HCT116 (cell line): ENCODE results near the gene TMEM174. TPM values are rescaled to one million over a fixed set of nuclear protein-coding genes. Genes with fewer than 3 reads are reported as not detected.

ENCODE experiments used
- ATAC-seq: fragments of 200-7000 bp; cut with Tn5 transposase; 2 replicates; pipeline ENCODE4 v1.9.1; 2020; ENCODE audit warnings: mild to moderate bottlenecking, moderate library complexity
- BruUV-seq: library from RNA; stranded (reverse); fragments of 400-500 nt; replicated peaks from 2 replicates; lab custom pipeline; 2021; lab: Mats Ljungman, UMichigan
- CTCF ChIA-PET: fragments of 300-600 bp; sonication (Branson Sonifier 250); formaldehyde crosslinking; loops from one replicate; lab custom pipeline; 2021; ENCODE audit warnings: antibody characterized with exemption; lab: Charles Lee
- POLR2A ChIA-PET: fragments of 300-600, 350-600 bp; sonication (Branson Sonifier 250); formaldehyde crosslinking; loops from one replicate; lab custom pipeline; 2021; ENCODE audit warnings: antibody characterized with exemption; lab: Charles Lee
- RAD21 ChIA-PET, 2 experiments: fragments of 300-600 bp; sonication (Branson Sonifier 250); formaldehyde crosslinking; loops; one replicate each; lab custom pipeline; 2023; ENCODE audit warnings: low total read pairs in 2 of 2; ENCODE audit not compliant: uncharacterized antibody in 2 of 2, unreplicated experiment in 2 of 2, low non-redundant PET in 1 of 2; lab: Charles Lee
- DNase-seq: peaks from one replicate; pipeline ENCODE4 v3.0.0-alpha.2; 2010; ENCODE audit warnings: low read depth, low spot score
- H2AFZ ChIP-seq: fragments of 200-600 bp; shearing (Covaris generic), sonication (generic); 2 replicates; pipeline ENCODE4 v1.6.1; 2017; ENCODE audit warnings: low read depth, mixed run types, mixed read lengths, antibody characterized with exemption, low read length; ENCODE audit not compliant: poor library complexity, severe bottlenecking
- H3K27ac ChIP-seq: 2 replicates; pipeline ENCODE4 v1.5.1; 2012; ENCODE audit warnings: low read depth, low read length
- H3K27me3 ChIP-seq: fragments of 200-600 bp; sonication (generic); 2 replicates; pipeline ENCODE4 v1.6.1; 2016; ENCODE audit warnings: mixed run types, low read length, mixed read lengths; ENCODE audit not compliant: insufficient read depth
- H3K36me3 ChIP-seq, 2 experiments: fragments of 200-500 bp in 1 of 2; fragments of 200-600 bp in 1 of 2; sonication (Bioruptor generic) in 1 of 2; sonication (generic) in 1 of 2; 2 replicates each; pipeline versions ENCODE4 v1.5.1 to v1.6.1; 2014 to 2016; ENCODE audit warnings: low read length in 2 of 2, inconsistent platforms in 1 of 2, mixed read lengths in 1 of 2, mixed run types in 1 of 2; ENCODE audit not compliant: insufficient read depth in 2 of 2, control insufficient read depth in 1 of 2
- H3K4me1 ChIP-seq, 2 experiments: fragments of 200-600 bp in 1 of 2; sonication (generic) in 1 of 2; 2 replicates each; pipeline versions ENCODE4 v1.5.1 to v1.6.1; 2012 to 2017; ENCODE audit warnings: low read length in 2 of 2, inconsistent platforms in 1 of 2, mild to moderate bottlenecking in 1 of 2, mixed read lengths in 1 of 2, mixed run types in 1 of 2, moderate library complexity in 1 of 2; ENCODE audit not compliant: insufficient read depth in 2 of 2, control insufficient read depth in 1 of 2
- H3K4me2 ChIP-seq: fragments of 200-600 bp; sonication (generic); 2 replicates; pipeline ENCODE4 v1.6.1; 2017; ENCODE audit warnings: mixed run types, low read length, mixed read lengths
- H3K4me3 ChIP-seq, 2 experiments: fragments of 200-600 bp in 1 of 2; sonication (generic) in 1 of 2; replicated peaks in 1 of 2; 2 replicates each; pipeline ENCODE4 v1.5.1; 2011 to 2016; ENCODE audit warnings: low read length in 2 of 2, control low read depth in 1 of 2, low read depth in 1 of 2, mild to moderate bottlenecking in 1 of 2, mixed read lengths in 1 of 2, mixed run types in 1 of 2
- H3K79me2 ChIP-seq: fragments of 200-600 bp; sonication (generic); 2 replicates; pipeline ENCODE4 v1.6.1; 2017; ENCODE audit warnings: mild to moderate bottlenecking, mixed run types, low read length, moderate library complexity, mixed read lengths; ENCODE audit not compliant: insufficient read depth
- H3K9ac ChIP-seq: fragments of 200-600 bp; sonication (generic); 2 replicates; pipeline ENCODE4 v1.6.1; 2016; ENCODE audit warnings: low read length, mixed read lengths
- H3K9me2 ChIP-seq: fragments of 200-600 bp; sonication (generic), shearing (Covaris generic); 2 replicates; pipeline ENCODE4 v1.6.1; 2017; ENCODE audit warnings: mixed run types, mild to moderate bottlenecking, moderate library complexity; ENCODE audit not compliant: insufficient read depth
- H3K9me3 ChIP-seq, 2 experiments: fragments of 200-500 bp in 1 of 2; fragments of 200-600 bp in 1 of 2; sonication (Bioruptor generic) in 1 of 2; sonication (generic) in 1 of 2; 2 replicates each; pipeline ENCODE4 v1.6.1; 2014 to 2017; ENCODE audit warnings: low read length in 2 of 2, mixed read lengths in 2 of 2, inconsistent platforms in 1 of 2, low read depth in 1 of 2, mild to moderate bottlenecking in 1 of 2, mixed run types in 1 of 2, moderate library complexity in 1 of 2; ENCODE audit not compliant: control insufficient read depth in 1 of 2, insufficient read depth in 1 of 2
- H4K20me1 ChIP-seq: fragments of 200-600 bp; sonication (generic), shearing (Covaris generic); 2 replicates; pipeline ENCODE4 v1.6.1; 2017; ENCODE audit warnings: mixed run types, mild to moderate bottlenecking, moderate library complexity; ENCODE audit not compliant: insufficient read depth
- CBX3 ChIP-seq: IDR thresholded peaks from 2 replicates; pipeline ENCODE4 v1.6.1; 2012; ENCODE audit warnings: low read depth
- CEBPB ChIP-seq: IDR thresholded peaks from 2 replicates; pipeline ENCODE4 v1.6.1; 2012; ENCODE audit warnings: low read depth
- EGR1 ChIP-seq: IDR thresholded peaks from 2 replicates; pipeline ENCODE4 v1.6.1; 2012; ENCODE audit warnings: low read depth
- ELF1 ChIP-seq: IDR thresholded peaks from 2 replicates; pipeline ENCODE4 v1.6.1; 2012; ENCODE audit warnings: low read depth, borderline replicate concordance
- FOSL1 ChIP-seq: IDR thresholded peaks from 2 replicates; pipeline ENCODE4 v1.6.1; 2012; ENCODE audit warnings: low read depth
- POLR2A ChIP-seq: IDR thresholded peaks from 2 replicates; pipeline ENCODE4 v1.7.0; 2011; ENCODE audit warnings: borderline replicate concordance; ENCODE audit not compliant: insufficient read depth, insufficient read length; ENCODE audit errors: extremely low read depth
- RAD21 ChIP-seq: IDR thresholded peaks from 2 replicates; pipeline ENCODE4 v1.6.1; 2012; ENCODE audit warnings: low read depth, mild to moderate bottlenecking
- SIN3A ChIP-seq: IDR thresholded peaks from 2 replicates; pipeline ENCODE4 v1.6.1; 2012; ENCODE audit warnings: low read depth
- SP1 ChIP-seq: IDR thresholded peaks from 2 replicates; pipeline ENCODE4 v1.6.1; 2012; ENCODE audit warnings: low read depth
- SRF ChIP-seq: IDR thresholded peaks from 2 replicates; pipeline ENCODE4 v1.6.1; 2012; ENCODE audit warnings: low read depth
- TCF7L2 ChIP-seq: IDR thresholded peaks from 2 replicates; pipeline ENCODE4 v1.7.0; 2011; ENCODE audit warnings: borderline replicate concordance, inconsistent platforms; ENCODE audit not compliant: insufficient read depth, insufficient read length; ENCODE audit errors: extremely low read depth
- intact Hi-C: fragments of 100-400 bp; cut with micrococcal nuclease; formaldehyde crosslinking; loops from 2 replicates; pipeline ENCODE4 v1.10.0; 2022
- total RNA-seq: library from RNA; stranded (reverse); gene quantifications from one replicate; pipeline ENCODE4 v1.2.1, GENCODE V29; 2021; ENCODE audit not compliant: unreplicated experiment
- TF ChIP-seq, protein P1 (sequence below): IDR thresholded peaks from 2 replicates; pipeline ENCODE4 v1.6.1; 2011; ENCODE audit warnings: mild to moderate bottlenecking, low read length, moderate library complexity; ENCODE audit not compliant: insufficient replicate concordance; ENCODE audit errors: extremely low read depth
- TF ChIP-seq, protein P2 (sequence below): IDR thresholded peaks from 2 replicates; pipeline ENCODE4 v1.6.1; 2012
- TF ChIP-seq, protein P3 (sequence below): IDR thresholded peaks from 2 replicates; pipeline ENCODE4 v1.6.1; 2012

The TMEM174 gene
- total RNA-seq, 1 experiment from 2014 or later = not detected

DNA sequence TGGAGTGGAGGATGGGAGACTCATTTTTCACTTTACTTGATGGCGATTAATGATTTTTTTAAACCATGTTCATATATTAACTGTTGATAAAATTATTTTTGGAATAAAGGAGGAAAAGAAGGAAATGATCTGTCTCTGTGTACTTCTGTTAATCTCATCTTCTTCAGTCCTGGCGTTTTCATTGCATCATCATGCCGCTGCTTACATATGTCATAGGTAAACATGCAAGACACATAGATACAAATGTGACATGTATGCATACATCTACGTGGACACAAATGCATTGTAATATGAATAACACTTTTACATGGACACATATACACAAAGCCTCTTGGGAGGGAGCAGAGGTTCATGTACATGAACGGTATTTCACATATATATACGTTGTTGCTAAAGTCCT is 10.0 kb downstream of the TMEM174 start (continued):
- no peak for TF ChIP-seq ELF1

GRCh38 chr5:73183481-73183891 is 10.5 kb downstream of the TMEM174 start:
- Histone ChIP-seq H3K79me2 (no peaks in the 10 kb centered on the region), H3K4me3 (no peak overlapping the region), H3K27ac (no peak overlapping the region), H3K27me3 (no peaks in the 10 kb centered on the region), H3K9ac (no peak overlapping the region), H2AFZ (no peak overlapping the region), H3K4me1 (no peaks in the 10 kb centered on the region), H3K36me3 (no peaks in the 10 kb centered on the region), H3K9me3 (no peaks in the 10 kb centered on the region), H3K4me2 (no peak overlapping the region), H3K9me2 (no peaks in the 10 kb centered on the region), H4K20me1 (no peaks in the 10 kb centered on the region)
- TF ChIP-seq, protein P1, sequence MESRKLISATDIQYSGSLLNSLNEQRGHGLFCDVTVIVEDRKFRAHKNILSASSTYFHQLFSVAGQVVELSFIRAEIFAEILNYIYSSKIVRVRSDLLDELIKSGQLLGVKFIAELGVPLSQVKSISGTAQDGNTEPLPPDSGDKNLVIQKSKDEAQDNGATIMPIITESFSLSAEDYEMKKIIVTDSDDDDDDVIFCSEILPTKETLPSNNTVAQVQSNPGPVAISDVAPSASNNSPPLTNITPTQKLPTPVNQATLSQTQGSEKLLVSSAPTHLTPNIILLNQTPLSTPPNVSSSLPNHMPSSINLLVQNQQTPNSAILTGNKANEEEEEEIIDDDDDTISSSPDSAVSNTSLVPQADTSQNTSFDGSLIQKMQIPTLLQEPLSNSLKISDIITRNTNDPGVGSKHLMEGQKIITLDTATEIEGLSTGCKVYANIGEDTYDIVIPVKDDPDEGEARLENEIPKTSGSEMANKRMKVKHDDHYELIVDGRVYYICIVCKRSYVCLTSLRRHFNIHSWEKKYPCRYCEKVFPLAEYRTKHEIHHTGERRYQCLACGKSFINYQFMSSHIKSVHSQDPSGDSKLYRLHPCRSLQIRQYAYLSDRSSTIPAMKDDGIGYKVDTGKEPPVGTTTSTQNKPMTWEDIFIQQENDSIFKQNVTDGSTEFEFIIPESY = no peak
- TF ChIP-seq SP1 (no peak), FOSL1 (no peak), RAD21 (no peak), SRF (no peak), POLR2A (no peak), CBX3 (no peak), SIN3A (no peak), CEBPB (no peak), TCF7L2 (no peak), EGR1 (no peak)
- TF ChIP-seq, protein P2, sequence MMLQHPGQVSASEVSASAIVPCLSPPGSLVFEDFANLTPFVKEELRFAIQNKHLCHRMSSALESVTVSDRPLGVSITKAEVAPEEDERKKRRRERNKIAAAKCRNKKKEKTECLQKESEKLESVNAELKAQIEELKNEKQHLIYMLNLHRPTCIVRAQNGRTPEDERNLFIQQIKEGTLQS = no peak
- TF ChIP-seq, protein P3, sequence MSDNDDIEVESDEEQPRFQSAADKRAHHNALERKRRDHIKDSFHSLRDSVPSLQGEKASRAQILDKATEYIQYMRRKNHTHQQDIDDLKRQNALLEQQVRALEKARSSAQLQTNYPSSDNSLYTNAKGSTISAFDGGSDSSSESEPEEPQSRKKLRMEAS = no peak
- BruUV-seq = no TSS peak
- DNase-seq = no peak
- no peak for ATAC-seq
- ChIA-PET POLR2A (no interaction called here), RAD21 (no interaction called here), CTCF (no interaction called here)
- intact Hi-C loops = no loop called here
